ENCODE data around the gene SERP2.

SERP2 gene

DNA sequence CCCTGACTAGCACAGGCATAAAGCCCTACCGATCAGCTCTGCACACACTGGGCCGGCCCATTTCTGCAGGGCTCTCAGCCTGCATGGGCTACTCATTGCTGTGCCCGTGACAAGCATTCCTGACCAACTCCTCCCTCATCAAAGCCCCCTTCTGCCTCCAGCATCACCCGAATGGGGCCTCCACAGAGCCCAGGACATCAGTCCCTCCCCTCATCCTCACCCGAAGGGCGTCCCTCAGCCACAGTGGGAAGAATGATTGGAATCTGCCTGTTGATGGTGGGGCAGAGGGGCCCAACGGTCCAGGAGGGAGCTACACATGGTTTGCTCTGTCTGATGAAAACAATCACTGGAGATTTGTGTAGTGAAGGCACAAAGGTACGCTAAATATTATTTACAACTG, 43.8 kb downstream of the SERP2 start:
- TF ChIP-seq, protein P1, sequence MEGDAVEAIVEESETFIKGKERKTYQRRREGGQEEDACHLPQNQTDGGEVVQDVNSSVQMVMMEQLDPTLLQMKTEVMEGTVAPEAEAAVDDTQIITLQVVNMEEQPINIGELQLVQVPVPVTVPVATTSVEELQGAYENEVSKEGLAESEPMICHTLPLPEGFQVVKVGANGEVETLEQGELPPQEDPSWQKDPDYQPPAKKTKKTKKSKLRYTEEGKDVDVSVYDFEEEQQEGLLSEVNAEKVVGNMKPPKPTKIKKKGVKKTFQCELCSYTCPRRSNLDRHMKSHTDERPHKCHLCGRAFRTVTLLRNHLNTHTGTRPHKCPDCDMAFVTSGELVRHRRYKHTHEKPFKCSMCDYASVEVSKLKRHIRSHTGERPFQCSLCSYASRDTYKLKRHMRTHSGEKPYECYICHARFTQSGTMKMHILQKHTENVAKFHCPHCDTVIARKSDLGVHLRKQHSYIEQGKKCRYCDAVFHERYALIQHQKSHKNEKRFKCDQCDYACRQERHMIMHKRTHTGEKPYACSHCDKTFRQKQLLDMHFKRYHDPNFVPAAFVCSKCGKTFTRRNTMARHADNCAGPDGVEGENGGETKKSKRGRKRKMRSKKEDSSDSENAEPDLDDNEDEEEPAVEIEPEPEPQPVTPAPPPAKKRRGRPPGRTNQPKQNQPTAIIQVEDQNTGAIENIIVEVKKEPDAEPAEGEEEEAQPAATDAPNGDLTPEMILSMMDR (IDR thresholded peaks at IDR 0.05; ENCODE audit: insufficient read depth, low read length, poor library complexity, severe bottlenecking): no peak
- no peak for DNase-seq (ENCODE audit: extremely low read depth, insufficient read length)
- Histone ChIP-seq H3K36me3 (ENCODE audit: control insufficient read depth, insufficient read depth, low read length) (no peaks in the 10 kb centered on the region), H3K4me3 (replicated peaks; ENCODE audit: low read depth, low read length) (no peak overlapping the region), H3K27me3 (replicated peaks; ENCODE audit: control insufficient read depth, insufficient read depth, low read length) (no peaks in the 10 kb centered on the region; the same call in 1 of the 2 replicates)

- Histone ChIP-seq H3K4me3 (replicated peaks; ENCODE audit: low read depth, low read length) (no peak overlapping the region), H3K27me3 (replicated peaks; ENCODE audit: control insufficient read depth, insufficient read depth, low read length) (peaks cover 3% of the 10 kb centered on the region; the same call in 1 of the 2 replicates), H3K36me3 (ENCODE audit: control insufficient read depth, insufficient read depth, low read length) (no peaks in the 10 kb centered on the region)
- TF ChIP-seq, protein P1 (IDR thresholded peaks at IDR 0.05; ENCODE audit: insufficient read depth, low read length, poor library complexity, severe bottlenecking): no peak
- no peak for DNase-seq (ENCODE audit: extremely low read depth, insufficient read length)
Observed at GRCh38 chr13:44417876-44418275, 44.3 kb downstream of the SERP2 start.

GRCh38 chr13:44420376-44421220, 47.0 kb downstream of the SERP2 start:
- Histone ChIP-seq H3K36me3 (ENCODE audit: control insufficient read depth, insufficient read depth, low read length) (no peaks in the 10 kb centered on the region), H3K4me3 (replicated peaks; ENCODE audit: low read depth, low read length) (no peak overlapping the region), H3K27me3 (replicated peaks; ENCODE audit: control insufficient read depth, insufficient read depth, low read length) (peaks cover 3% of the 10 kb centered on the region; the same call in 1 of the 2 replicates)
- DNase-seq (ENCODE audit: extremely low read depth, insufficient read length): no peak
- TF ChIP-seq, protein P1 (IDR thresholded peaks at IDR 0.05; ENCODE audit: insufficient read depth, low read length, poor library complexity, severe bottlenecking): no peak

- no peak overlapping the region for H3K4me3 ChIP-seq (replicated peaks; ENCODE audit: low read depth, low read length)
- H3K36me3 ChIP-seq (ENCODE audit: control insufficient read depth, insufficient read depth, low read length): no peaks in the 10 kb centered on the region
- peaks cover 3% of the 10 kb centered on the region; the same call in 1 of the 2 replicates for H3K27me3 ChIP-seq (replicated peaks; ENCODE audit: control insufficient read depth, insufficient read depth, low read length)
- DNase-seq (ENCODE audit: extremely low read depth, insufficient read length): no peak
- TF ChIP-seq, protein P1 (IDR thresholded peaks at IDR 0.05; ENCODE audit: insufficient read depth, low read length, poor library complexity, severe bottlenecking): no peak
Observed at GRCh38 chr13:44421853-44422525, 48.4 kb downstream of the SERP2 start.

DNA sequence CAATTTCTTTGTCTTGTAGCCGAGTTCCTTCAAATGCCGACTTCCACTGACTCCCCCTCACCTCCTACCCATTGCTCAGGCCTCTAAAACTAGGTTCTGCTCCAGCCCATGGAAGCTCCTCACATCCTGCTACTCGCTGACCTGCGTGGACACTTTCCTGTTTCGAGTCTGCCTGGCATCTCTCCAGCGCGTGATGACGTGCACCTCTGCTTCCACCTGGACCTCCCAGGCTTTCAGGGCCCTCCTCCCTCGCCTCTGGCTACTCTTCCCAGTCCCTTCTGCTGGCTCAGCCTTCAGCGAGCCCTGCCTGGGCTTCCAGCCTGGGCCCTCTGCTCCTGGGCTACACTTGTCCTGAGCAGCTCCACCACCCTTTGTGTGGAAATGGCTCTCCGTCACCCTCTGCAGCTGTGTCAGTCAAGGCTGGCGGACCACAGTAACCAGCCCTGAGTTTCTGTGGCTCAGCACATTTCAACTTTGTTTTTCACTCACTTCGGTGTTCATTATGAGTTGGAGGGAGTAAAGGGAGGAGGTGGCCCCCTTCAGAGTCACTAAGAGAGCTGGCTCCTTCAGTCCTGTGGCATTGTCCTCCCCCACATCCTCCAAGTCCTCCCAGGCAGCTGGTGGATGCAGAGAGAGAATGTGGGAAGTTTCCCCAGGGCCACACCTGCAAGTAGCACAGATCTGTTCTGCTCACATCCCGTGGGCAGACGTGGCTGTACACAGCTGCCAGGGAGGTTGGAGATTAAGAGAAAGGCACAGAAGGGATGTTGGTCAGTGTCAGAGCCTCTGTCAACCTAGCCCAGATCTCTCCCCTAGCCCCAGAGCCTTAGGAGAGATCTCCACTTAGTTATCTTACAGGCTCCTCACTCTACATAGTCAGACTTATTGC, 49.4 kb downstream of the SERP2 start:
- no peak for DNase-seq (ENCODE audit: extremely low read depth, insufficient read length)
- H3K27me3 ChIP-seq (replicated peaks; ENCODE audit: control insufficient read depth, insufficient read depth, low read length): peaks cover 3% of the 10 kb centered on the region; the same call in 1 of the 2 replicates
- TF ChIP-seq, protein P1 (IDR thresholded peaks at IDR 0.05; ENCODE audit: insufficient read depth, low read length, poor library complexity, severe bottlenecking): no peak
- no peaks in the 10 kb centered on the region for H3K36me3 ChIP-seq (ENCODE audit: control insufficient read depth, insufficient read depth, low read length)
- H3K4me3 ChIP-seq (replicated peaks; ENCODE audit: low read depth, low read length): no peak overlapping the region
